Bronchial epithelial cell (primary cell): ENCODE data around the gene TRAPPC14. TPM values are rescaled to one million over a fixed set of nuclear protein-coding genes. Genes with fewer than 3 reads are reported as not detected.

Experiments
- DNase-seq: peaks from one replicate; pipeline ENCODE4 v3.0.0-alpha.2; 2010; ENCODE audit warnings: low read depth
- FAIRE-seq: peaks from 2 replicates; lab custom pipeline; 2011; peaks lifted over from hg19 to GRCh38; lab: Jason Lieb, UNC
- H3K27me3 ChIP-seq: 2 replicates; pipeline ENCODE4 v1.5.1; 2011; ENCODE audit warnings: low read length; ENCODE audit not compliant: control insufficient read depth, insufficient read depth
- H3K36me3 ChIP-seq: 2 replicates; pipeline ENCODE4 v1.5.1; 2011; ENCODE audit warnings: low read length; ENCODE audit not compliant: control insufficient read depth, insufficient read depth
- H3K4me3 ChIP-seq: 2 replicates; pipeline ENCODE4 v1.5.1; 2011; ENCODE audit warnings: mild to moderate bottlenecking, low read depth, low read length, control low read depth
- CTCF ChIP-seq: IDR thresholded peaks from 2 replicates; pipeline ENCODE4 v1.5.1; 2011; ENCODE audit warnings: mild to moderate bottlenecking, moderate library complexity, low read length, control low read depth, inconsistent platforms; ENCODE audit not compliant: insufficient read depth, severe bottlenecking
- total RNA-seq: library from RNA; depleted of rRNA; stranded (reverse); fragments of >200 nt; gene quantifications from 2 replicates; pipeline ENCODE4 v1.2.1, GENCODE V29; 2014

The TRAPPC14 gene
- total RNA-seq, 1 donor from 2014 or later = 3.4 TPM

GRCh38 chr7:100166970-100167911, 8.7 kb upstream of the TRAPPC14 start:
- FAIRE-seq = no peak
- Histone ChIP-seq H3K27me3 (peaks cover 6% of the 10 kb centered on the region), H3K4me3 (no peak overlapping the region), H3K36me3 (no peaks in the 10 kb centered on the region)
- no peak for DNase-seq
- TF ChIP-seq CTCF = no peak

- peaks cover 6% of the 10 kb centered on the region for H3K27me3 ChIP-seq
- no peak for FAIRE-seq
- no peak overlapping the region for H3K4me3 ChIP-seq
- H3K36me3 ChIP-seq = no peaks in the 10 kb centered on the region
- no peak for DNase-seq
- TF ChIP-seq CTCF = no peak
These were observed 7.9 kb upstream of the TRAPPC14 start for GRCh38 chr7:100166317-100166940.

DNA sequence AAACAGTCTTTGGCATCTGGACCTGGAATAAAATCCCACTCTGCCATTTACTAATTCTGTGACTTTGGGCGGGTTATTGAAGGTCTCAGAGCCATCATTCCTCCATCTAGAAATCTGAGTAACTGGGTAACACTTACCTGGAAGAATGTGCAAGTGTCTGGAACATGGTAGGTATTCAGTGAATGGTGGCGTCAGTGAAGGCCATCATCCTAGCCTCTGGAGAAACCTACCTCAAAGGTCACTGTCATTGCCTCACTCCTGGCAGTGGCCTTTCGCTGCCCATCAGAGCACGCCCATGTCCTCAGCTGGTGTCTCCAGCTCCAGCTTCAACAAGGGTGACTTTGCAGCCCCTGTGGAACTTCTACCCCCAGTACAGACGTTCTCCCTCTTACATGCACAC, 5.3 kb upstream of the TRAPPC14 start:
- Histone ChIP-seq H3K4me3 (no peak overlapping the region), H3K36me3 (no peaks in the 10 kb centered on the region), H3K27me3 (no peaks in the 10 kb centered on the region)
- FAIRE-seq (no peak), DNase-seq (no peak)
- no peak for TF ChIP-seq CTCF

DNA sequence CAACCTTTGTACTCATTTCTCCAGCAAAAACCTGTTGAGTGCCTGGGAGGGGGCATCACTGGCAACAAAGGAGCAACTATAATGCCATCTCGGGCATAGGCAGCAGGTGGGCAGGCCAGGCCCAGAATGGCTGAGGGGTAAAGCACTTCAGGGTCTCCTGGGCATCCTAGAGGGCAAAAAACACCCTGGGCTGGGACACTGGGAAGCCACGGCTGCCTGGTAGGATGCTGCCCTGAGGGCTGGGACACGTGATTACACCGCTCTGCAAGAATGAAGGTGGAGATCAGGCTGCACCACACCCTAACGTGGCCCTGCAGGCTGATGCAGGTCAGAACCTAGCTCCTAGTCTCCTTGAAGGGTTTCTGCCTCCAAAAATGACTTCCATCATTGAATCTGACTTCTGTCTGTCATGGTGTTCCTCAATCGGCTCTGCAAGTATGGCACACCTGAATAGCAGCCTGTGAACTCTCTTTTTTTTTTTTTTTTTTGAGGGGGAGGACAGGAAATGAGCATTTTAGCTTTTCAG, 4.5 kb upstream of the TRAPPC14 start:
- no peak for TF ChIP-seq CTCF
- FAIRE-seq (no peak), DNase-seq (peak; percentile 83)
- Histone ChIP-seq H3K27me3 (no peaks in the 10 kb centered on the region), H3K36me3 (no peaks in the 10 kb centered on the region), H3K4me3 (no peak overlapping the region)

DNA sequence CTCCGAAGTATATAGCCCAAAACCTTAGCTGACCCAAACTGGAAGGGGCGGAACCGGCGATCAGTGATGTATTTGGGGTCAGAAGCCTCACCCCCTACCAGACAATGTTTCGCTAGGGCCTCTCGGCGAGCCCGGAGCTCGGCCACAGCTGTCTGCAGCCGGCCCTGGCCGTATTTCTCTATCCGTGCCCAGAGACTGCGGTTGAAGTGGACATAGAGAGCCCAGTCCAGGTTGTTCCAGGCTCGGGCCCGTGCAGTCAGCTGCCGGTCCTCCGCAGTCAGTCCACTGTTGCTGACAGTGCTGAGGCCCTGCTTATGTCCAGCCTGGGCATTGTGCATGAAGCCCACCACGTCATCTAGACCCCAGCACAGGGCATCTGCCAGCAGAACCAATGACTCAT, 1.5 kb upstream of the TRAPPC14 start:
- no peak overlapping the region for H3K4me3 ChIP-seq

More for the DNA sequence above, 1.5 kb upstream of the TRAPPC14 start:
- peaks cover 13% of the 10 kb centered on the region for H3K36me3 ChIP-seq
- H3K27me3 ChIP-seq = no peaks in the 10 kb centered on the region
- FAIRE-seq (no peak), DNase-seq (no peak)
- TF ChIP-seq CTCF = no peak
